H1 (cell line): ENCODE data around the gene MAN1C1. TPM values are rescaled to one million over a fixed set of nuclear protein-coding genes. Genes with fewer than 3 reads are reported as not detected.

Experiments
- CTCF ChIA-PET: fragments of 300-600 bp; sonication (Branson Sonifier 250); formaldehyde crosslinking; loops from one replicate; lab custom pipeline; 2021; ENCODE audit not compliant: partially characterized antibody; lab: Charles Lee
- POLR2A ChIA-PET: fragments of 300-600 bp; sonication (Branson Sonifier 250); formaldehyde crosslinking; loops from one replicate; lab custom pipeline; 2021; ENCODE audit warnings: inconsistent platforms; ENCODE audit not compliant: partially characterized antibody; lab: Charles Lee
- DNase-seq, 2 experiments: peaks; one replicate each; pipeline versions ENCODE4 v3.0.0 to v3.0.0-alpha.2; 2010 to 2022; ENCODE audit warnings: low spot score in 2 of 2, low read depth in 1 of 2, mixed read lengths in 1 of 2
- FAIRE-seq: peaks from 2 replicates; lab custom pipeline; 2011; peaks lifted over from hg19 to GRCh38; lab: Jason Lieb, UNC
- H2AFZ ChIP-seq: 2 replicates; pipeline ENCODE4 v1.8.1; 2012; ENCODE audit warnings: low read length, inconsistent platforms
- H2AK5ac ChIP-seq: 2 replicates; pipeline ENCODE4 v1.6.1; 2013; ENCODE audit warnings: low read depth, low read length
- H2BK120ac ChIP-seq: replicated peaks from 2 replicates; pipeline ENCODE3; 2013; ENCODE audit warnings: low read depth, low read length, inconsistent platforms
- H2BK12ac ChIP-seq: 2 replicates; pipeline ENCODE4 v1.6.1; 2013; ENCODE audit warnings: low read depth, low read length
- H2BK15ac ChIP-seq: 2 replicates; pipeline ENCODE4 v1.6.1; 2013; ENCODE audit warnings: low read length
- H2BK20ac ChIP-seq: 2 replicates; pipeline ENCODE4 v1.6.1; 2013; ENCODE audit warnings: low read length
- H2BK5ac ChIP-seq: 2 replicates; pipeline ENCODE4 v1.6.1; 2013; ENCODE audit warnings: low read depth, low read length
- H3K14ac ChIP-seq: 2 replicates; pipeline ENCODE4 v1.6.1; 2013; ENCODE audit warnings: inconsistent platforms; ENCODE audit not compliant: insufficient read length
- H3K18ac ChIP-seq: 2 replicates; pipeline ENCODE4 v1.6.1; 2013; ENCODE audit warnings: low read length; ENCODE audit errors: extremely low read depth
- H3K23ac ChIP-seq: 2 replicates; pipeline ENCODE4 v1.6.1; 2013; ENCODE audit warnings: inconsistent platforms; ENCODE audit not compliant: insufficient read length
- H3K23me2 ChIP-seq: 2 replicates; pipeline ENCODE4 v1.6.1; 2013; ENCODE audit warnings: low read depth, low read length
- H3K27ac ChIP-seq: 2 replicates; pipeline ENCODE4 v1.6.1; 2011; ENCODE audit warnings: low read depth, low read length, inconsistent platforms
- H3K27me3 ChIP-seq, 4 experiments: replicated peaks in 1 of 4; 1 replicate in 1 of 4; 2 replicates in 3 of 4; pipeline versions ENCODE4 v1.6.1 to v1.8.1; 2011 to 2013; ENCODE audit warnings: low read length in 3 of 4, mild to moderate bottlenecking in 3 of 4, inconsistent platforms in 2 of 4, mixed read lengths in 2 of 4, moderate library complexity in 1 of 4; ENCODE audit not compliant: control insufficient read depth in 3 of 4, insufficient read depth in 3 of 4; ENCODE audit errors: extremely low read depth in 1 of 4
- H3K36me3 ChIP-seq, 4 experiments: 2 replicates each; pipeline versions ENCODE4 v1.6.1 to v1.8.1; 2011 to 2013; ENCODE audit warnings: mild to moderate bottlenecking in 4 of 4, low read length in 3 of 4, moderate library complexity in 2 of 4, control low read depth in 1 of 4, inconsistent platforms in 1 of 4; ENCODE audit not compliant: insufficient read depth in 4 of 4, control insufficient read depth in 2 of 4
- H3K4ac ChIP-seq: replicated peaks from 2 replicates; pipeline ENCODE3; 2013; ENCODE audit warnings: low read length, low read depth, mixed read lengths, inconsistent platforms; ENCODE audit not compliant: insufficient read length
- H3K4me1 ChIP-seq, 4 experiments: replicated peaks in 1 of 4; 1 replicate in 1 of 4; 2 replicates in 3 of 4; pipeline versions ENCODE4 v1.6.1 to v1.8.1; 2011 to 2013; ENCODE audit warnings: low read length in 3 of 4, inconsistent platforms in 2 of 4, mixed read lengths in 1 of 4; ENCODE audit not compliant: insufficient read depth in 4 of 4, control insufficient read depth in 3 of 4
- H3K4me2 ChIP-seq, 2 experiments: 2 replicates each; pipeline versions ENCODE4 v1.6.1 to v1.8.1; 2011 to 2013; ENCODE audit warnings: low read depth in 2 of 2, low read length in 2 of 2, control low read depth in 1 of 2, inconsistent platforms in 1 of 2, mild to moderate bottlenecking in 1 of 2; ENCODE audit not compliant: insufficient read depth in 1 of 2
- H3K4me3 ChIP-seq, 4 experiments: fragments of 200-600, 300-600 bp in 1 of 4; sonication (generic), shearing (Covaris generic), sonication (Bioruptor Twin) in 1 of 4; 2 replicates each; pipeline versions ENCODE4 v1.5.1 to v1.8.1; 2011 to 2016; ENCODE audit warnings: low read length in 4 of 4, low read depth in 3 of 4, control low read depth in 2 of 4, inconsistent platforms in 2 of 4, mild to moderate bottlenecking in 2 of 4, mixed read lengths in 1 of 4, moderate library complexity in 1 of 4; ENCODE audit not compliant: insufficient read depth in 2 of 4; ENCODE audit errors: extremely low read depth in 1 of 4
- H3K56ac ChIP-seq: replicated peaks from 2 replicates; pipeline ENCODE3; 2013; ENCODE audit warnings: low read depth, mild to moderate bottlenecking, mixed read lengths, low read length, inconsistent platforms; ENCODE audit not compliant: insufficient read length
- H3K79me1 ChIP-seq: 2 replicates; pipeline ENCODE4 v1.6.1; 2013; ENCODE audit warnings: low read depth, low read length, control low read depth
- H3K79me2 ChIP-seq, 2 experiments: 2 replicates each; pipeline versions ENCODE4 v1.6.1 to v1.8.1; 2012 to 2013; ENCODE audit warnings: low read length in 2 of 2, mild to moderate bottlenecking in 2 of 2, inconsistent platforms in 1 of 2; ENCODE audit not compliant: insufficient read depth in 2 of 2, control insufficient read depth in 1 of 2
- H3K9ac ChIP-seq, 4 experiments: replicated peaks in 1 of 4; 1 replicate in 1 of 4; 2 replicates in 3 of 4; pipeline versions ENCODE4 v1.6.1 to v1.8.1; 2011 to 2013; ENCODE audit warnings: low read depth in 3 of 4, low read length in 3 of 4, control low read depth in 2 of 4, mild to moderate bottlenecking in 2 of 4, moderate library complexity in 2 of 4, inconsistent platforms in 1 of 4; ENCODE audit errors: extremely low read depth in 1 of 4
- H3K9me3 ChIP-seq, 2 experiments: 2 replicates each; pipeline versions ENCODE4 v1.6.1 to v1.8.1; 2012 to 2013; ENCODE audit warnings: mild to moderate bottlenecking in 2 of 2, moderate library complexity in 2 of 2, control low read depth in 1 of 2, inconsistent platforms in 1 of 2, low read depth in 1 of 2, low read length in 1 of 2, mixed read lengths in 1 of 2; ENCODE audit not compliant: insufficient read depth in 2 of 2
- H4K20me1 ChIP-seq, 2 experiments: replicated peaks in 1 of 2; 2 replicates each; pipeline versions ENCODE3 to v1.8.1; 2011 to 2013; ENCODE audit warnings: inconsistent platforms in 2 of 2, low read length in 2 of 2, mild to moderate bottlenecking in 1 of 2; ENCODE audit not compliant: insufficient read depth in 2 of 2, control insufficient read depth in 1 of 2
- H4K5ac ChIP-seq: 2 replicates; pipeline ENCODE4 v1.6.1; 2013; ENCODE audit warnings: low read length, low read depth, mixed read lengths, inconsistent platforms; ENCODE audit not compliant: insufficient read length
- H4K8ac ChIP-seq: 2 replicates; pipeline ENCODE4 v1.8.0; 2013; ENCODE audit warnings: mild to moderate bottlenecking, moderate library complexity, low read length, inconsistent platforms; ENCODE audit not compliant: insufficient read depth; ENCODE audit errors: extremely low read depth
- H4K91ac ChIP-seq: replicated peaks from 2 replicates; pipeline ENCODE3; 2013; ENCODE audit warnings: low read length, mixed read lengths, inconsistent platforms; ENCODE audit not compliant: insufficient read length
- CEBPB ChIP-seq: IDR thresholded peaks from 2 replicates; pipeline ENCODE4 v1.6.1; 2012; ENCODE audit warnings: low read depth, low read length
- EP300 ChIP-seq, 2 experiments: IDR thresholded peaks; 1 replicate in 1 of 2; 2 replicates in 1 of 2; pipeline ENCODE4 v1.6.1; 2011 to 2012; ENCODE audit warnings: low read depth in 2 of 2, low read length in 2 of 2, mild to moderate bottlenecking in 2 of 2, borderline replicate concordance in 1 of 2, inconsistent platforms in 1 of 2, moderate library complexity in 1 of 2
- WGBS, 2 experiments: shearing (Covaris generic) in 1 of 2; methylation state at CpG; one replicate each; pipeline versions ENCODE4 v1.1.6 to v1.1.7; 2013 to 2015; ENCODE audit warnings: low lambda C conversion rate in 2 of 2, mixed read lengths in 2 of 2, inconsistent platforms in 1 of 2, low coverage in 1 of 2, missing lambda C conversion rate in 1 of 2; ENCODE audit not compliant: insufficient replicate concordance in 2 of 2, insufficient coverage in 1 of 2, insufficient read length in 1 of 2; ENCODE audit errors: extremely low coverage in 1 of 2, missing lambda C conversion rate in 1 of 2; 5-methylcytosine and 5-hydroxymethylcytosine counted together
- polyA plus RNA-seq, 7 experiments: library from polyadenylated mRNA; depleted of rRNA in 3 of 7; stranded (reverse) in 5 of 7; unstranded in 2 of 7; fragments of >200 nt in 5 of 7; fragments of 200-250 nt in 2 of 7; gene quantifications; 1 replicate in 5 of 7; 2 replicates in 1 of 7; 4 replicates in 1 of 7; pipeline versions ENCODE4 v1.2.1 to v1.2.3, GENCODE V29; 2011 to 2013; ENCODE audit warnings: missing spikeins in 2 of 7, mixed read lengths in 2 of 7
- total RNA-seq: library from RNA; stranded (reverse); fragmentation: NEBNext Ultra II Directional; extraction: Animal tissue kit (Norgen Biotek cat#: 25700); gene quantifications from 2 replicates; pipeline ENCODE4 v1.2.1, GENCODE V29; 2021

Gene MAN1C1
- total and polyA plus RNA-seq, 2 of the 8 experiments (the other 6 are each of a cell fraction or from before 2014, with no cell fraction given) = 7.8 to 15.2 TPM

GRCh38 chr1:25800703-25801377 is 184.2 kb downstream of the MAN1C1 start:
- CTCF ChIA-PET = interaction anchor here (0.6 to 8.3 kb wide), 14 partner anchors 10 to 313 kb away, joined by 3 to 83 read pairs (median 4); no protein-coding TSS in a partner anchor
- H2AFZ ChIP-seq = no peak overlapping the region
- H3K27ac ChIP-seq = no peak overlapping the region

More at GRCh38 chr1:25800703-25801377, 184.2 kb downstream of the MAN1C1 start:
- H2BK12ac ChIP-seq = no peak overlapping the region
- no peak overlapping the region for H2BK5ac ChIP-seq
- H3K4me1 ChIP-seq = peaks cover 7 to 14% (median 11%) of the 10 kb centered on the region in 4 experiments; a peak in 6 of 7 replicates
- H3K14ac ChIP-seq = no peak overlapping the region
- H3K9ac ChIP-seq = peak overlapping the region in 3 of 4 experiments; percentile 20 to 52 (median 45); a peak in 4 of 7 replicates
- no peaks in the 10 kb centered on the region for H3K9me3 ChIP-seq
- no peak for TF ChIP-seq CEBPB
- TF ChIP-seq EP300 (IDR thresholded peaks at IDR 0.05; ENCODE audit: borderline replicate concordance in 1 of 2, low read depth in 2 of 2, low read length in 2 of 2) = no peak
- TF ChIP-seq, all 59 proteins: peak for 0
- Histone ChIP-seq H2BK15ac (no peak overlapping the region), H2BK120ac (no peak overlapping the region), H3K4me3 (peak overlapping the region; percentile 54 to 73 (median 60)), H4K5ac (no peak overlapping the region), H3K18ac (peak overlapping the region; percentile 83; the same call in 1 of the 2 replicates), H4K91ac (no peak overlapping the region), H3K27me3 (peaks cover 0 to 2% (median under 1%) of the 10 kb centered on the region in 4 experiments; a peak in 3 of 7 replicates), H2BK20ac (no peak overlapping the region), H3K79me1 (no peaks in the 10 kb centered on the region; the same call in 1 of the 2 replicates), H3K79me2 (no peaks in the 10 kb centered on the region), H3K56ac (no peak overlapping the region), H3K4me2 (peak overlapping the region; percentile 83 to 96), H2AK5ac (no peak overlapping the region), H3K36me3 (peaks cover 0 to 4% (median 2%) of the 10 kb centered on the region in 4 experiments; a peak in 3 of 8 replicates), H4K20me1 (peaks cover 0 to 8% of the 10 kb centered on the region in 2 experiments), H3K23me2 (peaks cover 9% of the 10 kb centered on the region; the same call in 1 of the 2 replicates), H3K4ac (no peak overlapping the region), H3K23ac (no peak overlapping the region), H4K8ac (peak overlapping the region; percentile 73)
- peak in 1 of 2 experiments; percentile 65 for DNase-seq
- POLR2A ChIA-PET = interaction anchor here (1.3 to 2.0 kb wide), 6 partner anchors 9 to 231 kb away, joined by 3 to 9 read pairs (median 5); no protein-coding TSS in a partner anchor
- FAIRE-seq = no peak
- WGBS, 2 experiments = 77% methylated on average over 15 of the region's 15 CpGs; no CpG with 5 or more reads in 1 of the 2 experiments
